ENCODE results near the gene GPR18.

The GPR18 gene

DNA sequence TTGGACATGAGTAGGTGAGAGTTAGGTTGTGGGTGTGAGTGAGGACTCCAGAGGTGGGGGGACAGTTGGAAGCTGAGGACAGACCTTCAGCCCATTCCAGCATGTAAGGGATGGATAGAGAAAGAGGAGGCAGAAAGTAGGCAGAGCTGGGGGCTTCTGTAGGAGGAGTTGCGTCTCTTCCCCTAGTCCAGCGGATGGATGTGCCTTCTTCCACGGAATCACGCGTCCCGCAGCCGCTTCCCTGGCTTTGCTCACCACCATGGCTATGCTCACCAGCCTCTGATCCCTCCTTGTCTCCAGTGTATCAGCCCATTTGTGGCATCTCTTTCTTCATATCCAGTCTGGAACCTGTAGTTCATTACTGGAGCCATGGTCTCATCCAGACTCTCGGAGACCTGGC, 52.0 kb downstream of the GPR18 start:
- no peak for DNase-seq

GRCh38 chr13:99205621-99206220, 52.5 kb downstream of the GPR18 start:
- no peak for DNase-seq

All from NCI-H2107 (cell line).